ENCODE data around the gene PIGL. TPM values are rescaled to one million over a fixed set of nuclear protein-coding genes. Genes with fewer than 3 reads are reported as not detected.

PIGL gene
- total and polyA plus RNA-seq, 2 donors (not counting 1 experiment from before 2014, with no cell fraction given), result 16.4 to 19.3 TPM

DNA sequence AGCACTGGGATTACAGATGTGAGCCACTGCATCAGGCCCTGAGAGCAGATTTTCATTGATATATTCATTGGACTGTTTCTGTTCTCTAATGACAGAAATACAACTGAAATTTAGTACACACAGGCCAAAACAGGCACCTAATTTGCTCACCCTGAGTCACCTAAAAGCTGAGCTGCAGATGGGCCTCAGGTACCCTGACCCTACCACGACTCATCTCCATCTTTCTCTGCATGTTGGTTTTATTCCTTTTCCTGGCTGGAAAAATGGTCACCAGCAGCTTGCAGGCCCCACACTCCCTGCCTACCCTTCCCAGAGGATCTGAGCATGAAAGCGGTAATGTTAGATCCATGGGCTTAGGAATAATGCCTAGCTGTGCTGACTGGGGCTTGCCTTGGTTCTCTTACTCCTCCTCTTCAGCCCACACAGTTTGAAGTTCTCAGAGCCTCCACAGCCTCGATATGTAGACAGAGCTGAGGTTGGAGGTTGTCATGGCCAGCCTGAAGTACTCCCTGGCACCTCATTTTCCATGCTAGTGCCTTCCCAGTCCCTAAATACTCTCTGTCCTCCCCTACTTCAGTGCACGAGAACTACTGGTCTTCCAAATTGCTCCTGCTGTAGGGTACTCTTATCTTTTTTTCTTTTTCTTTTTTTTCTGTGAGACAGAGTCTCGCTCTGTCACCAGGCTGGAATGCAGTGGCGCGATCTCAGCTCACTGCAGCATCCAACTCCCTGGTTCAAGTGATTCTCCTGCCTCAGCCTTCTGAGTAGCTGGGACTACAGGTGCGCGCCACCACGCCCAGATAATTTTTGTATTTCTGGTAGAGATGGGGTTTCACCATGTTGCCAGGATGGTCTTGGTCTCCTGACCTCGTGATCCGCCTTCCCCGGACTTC, 85.2 kb downstream of the PIGL start:
- Histone ChIP-seq H3K9me3 (ENCODE audit: control insufficient read depth, insufficient read depth, low read depth, low read length) (no peaks in the 10 kb centered on the region), H3K79me2 (ENCODE audit: control insufficient read depth, insufficient read depth, low read length) (no peaks in the 10 kb centered on the region), H3K4me2 (ENCODE audit: extremely low read depth, insufficient read depth, low read length) (no peak overlapping the region), H3K9ac (ENCODE audit: insufficient read depth, low read length) (no peak overlapping the region), H3K4me3 (replicated peaks in 1 of 4; ENCODE audit: control extremely low read depth in 1 of 4, insufficient read depth in 1 of 4, low read depth in 3 of 4, low read length in 4 of 4) (no peak overlapping the region), H2AFZ (ENCODE audit: low read length) (peak overlapping the region; percentile 24), H3K36me3 (ENCODE audit: control insufficient read depth, insufficient read depth, low read length) (peaks cover 1% of the 10 kb centered on the region), H3K4me1 (ENCODE audit: control insufficient read depth, extremely low read depth, insufficient read depth, low read length) (peaks cover 5% of the 10 kb centered on the region), H4K20me1 (ENCODE audit: control insufficient read depth, extremely low read depth, insufficient read depth, low read length) (no peaks in the 10 kb centered on the region), H3K27me3 (ENCODE audit: control insufficient read depth, insufficient read depth, low read length) (no peaks in the 10 kb centered on the region), H3K27ac (ENCODE audit: insufficient read depth, low read length) (peak overlapping the region; percentile 0)
- TF ChIP-seq CTCF (conservative IDR thresholded peaks at IDR 0.05 in 1 of 2, IDR thresholded peaks at IDR 0.05 in 1 of 2; ENCODE audit: low read depth in 1 of 2, low read length in 2 of 2) (no peak), EZH2 (IDR thresholded peaks at IDR 0.05; ENCODE audit: low read length, missing control alignments) (no peak)
- DNase-seq (ENCODE audit: low read depth in 2 of 2), result peak; percentile 19 to 50

DNA sequence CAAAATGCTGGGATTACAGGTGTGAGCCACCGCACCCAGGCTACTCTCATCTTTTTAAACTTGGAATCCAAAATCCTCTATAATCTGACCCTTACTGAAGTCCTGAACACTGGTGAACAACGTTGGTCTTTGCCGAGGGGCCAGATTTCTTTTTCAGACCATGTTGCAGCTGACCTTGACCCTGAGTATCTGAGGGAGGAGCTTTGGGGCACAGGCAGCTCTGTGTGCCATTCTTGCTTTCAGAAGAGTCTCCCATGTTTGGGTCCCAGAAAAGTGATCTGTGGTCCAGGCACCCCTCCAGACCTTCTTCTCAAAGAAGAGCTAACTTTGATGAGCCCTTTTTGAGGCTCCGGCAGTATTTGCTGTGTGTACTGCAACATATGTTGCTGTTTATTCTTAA, 85.8 kb downstream of the PIGL start:
- no peaks in the 10 kb centered on the region for H4K20me1 ChIP-seq (ENCODE audit: control insufficient read depth, extremely low read depth, insufficient read depth, low read length)
- TF ChIP-seq CTCF (conservative IDR thresholded peaks at IDR 0.05 in 1 of 2, IDR thresholded peaks at IDR 0.05 in 1 of 2; ENCODE audit: low read depth in 1 of 2, low read length in 2 of 2) (no peak), EZH2 (IDR thresholded peaks at IDR 0.05; ENCODE audit: low read length, missing control alignments) (no peak)
- H3K27ac ChIP-seq (ENCODE audit: insufficient read depth, low read length), result no peak overlapping the region
- no peak overlapping the region for H3K4me2 ChIP-seq (ENCODE audit: extremely low read depth, insufficient read depth, low read length)
- DNase-seq (ENCODE audit: low read depth in 2 of 2), result no peak
- peaks cover 5% of the 10 kb centered on the region for H3K4me1 ChIP-seq (ENCODE audit: control insufficient read depth, extremely low read depth, insufficient read depth, low read length)
- H3K4me3 ChIP-seq (replicated peaks in 1 of 4; ENCODE audit: control extremely low read depth in 1 of 4, insufficient read depth in 1 of 4, low read depth in 3 of 4, low read length in 4 of 4), result no peak overlapping the region
- H3K36me3 ChIP-seq (ENCODE audit: control insufficient read depth, insufficient read depth, low read length), result peaks cover 1% of the 10 kb centered on the region
- no peak overlapping the region for H3K9ac ChIP-seq (ENCODE audit: insufficient read depth, low read length)
- H3K27me3 ChIP-seq (ENCODE audit: control insufficient read depth, insufficient read depth, low read length), result no peaks in the 10 kb centered on the region
- no peak overlapping the region for H2AFZ ChIP-seq (ENCODE audit: low read length)
- H3K79me2 ChIP-seq (ENCODE audit: control insufficient read depth, insufficient read depth, low read length), result no peaks in the 10 kb centered on the region
- H3K9me3 ChIP-seq (ENCODE audit: control insufficient read depth, insufficient read depth, low read depth, low read length), result no peaks in the 10 kb centered on the region

- Histone ChIP-seq H3K27ac (ENCODE audit: insufficient read depth, low read length) (no peak overlapping the region), H3K36me3 (ENCODE audit: control insufficient read depth, insufficient read depth, low read length) (peaks cover 1% of the 10 kb centered on the region), H3K4me2 (ENCODE audit: extremely low read depth, insufficient read depth, low read length) (no peak overlapping the region), H3K4me1 (ENCODE audit: control insufficient read depth, extremely low read depth, insufficient read depth, low read length) (peaks cover 5% of the 10 kb centered on the region), H3K9ac (ENCODE audit: insufficient read depth, low read length) (no peak overlapping the region), H3K27me3 (ENCODE audit: control insufficient read depth, insufficient read depth, low read length) (no peaks in the 10 kb centered on the region), H2AFZ (ENCODE audit: low read length) (no peak overlapping the region), H3K9me3 (ENCODE audit: control insufficient read depth, insufficient read depth, low read depth, low read length) (no peaks in the 10 kb centered on the region), H3K4me3 (replicated peaks in 1 of 4; ENCODE audit: control extremely low read depth in 1 of 4, insufficient read depth in 1 of 4, low read depth in 3 of 4, low read length in 4 of 4) (no peak overlapping the region), H3K79me2 (ENCODE audit: control insufficient read depth, insufficient read depth, low read length) (no peaks in the 10 kb centered on the region), H4K20me1 (ENCODE audit: control insufficient read depth, extremely low read depth, insufficient read depth, low read length) (no peaks in the 10 kb centered on the region)
- peak; percentile 43 to 76 for TF ChIP-seq CTCF (conservative IDR thresholded peaks at IDR 0.05 in 1 of 2, IDR thresholded peaks at IDR 0.05 in 1 of 2; ENCODE audit: low read depth in 1 of 2, low read length in 2 of 2)
- TF ChIP-seq EZH2 (IDR thresholded peaks at IDR 0.05; ENCODE audit: low read length, missing control alignments), result no peak
- DNase-seq (ENCODE audit: low read depth in 2 of 2), result peak; percentile 25 to 65
Measured at GRCh38 chr17:16304830-16305229, 87.8 kb downstream of the PIGL start.
